Stimulated activated CD4-positive, alpha-beta T cell treated with anti-CD3 and anti-CD28 coated beads, Interleukin-1b, Interleukin-23, amount 100 ng/mL, for 24 hours (primary cell): ENCODE results near the gene ETFB.

ENCODE experiments used
- DNase-seq, 4 experiments: peaks; one replicate each; pipeline ENCODE4 v3.0.0-alpha.2; 2020; ENCODE audit warnings: low read depth in 4 of 4, low spot score in 1 of 4

ETFB gene

DNA sequence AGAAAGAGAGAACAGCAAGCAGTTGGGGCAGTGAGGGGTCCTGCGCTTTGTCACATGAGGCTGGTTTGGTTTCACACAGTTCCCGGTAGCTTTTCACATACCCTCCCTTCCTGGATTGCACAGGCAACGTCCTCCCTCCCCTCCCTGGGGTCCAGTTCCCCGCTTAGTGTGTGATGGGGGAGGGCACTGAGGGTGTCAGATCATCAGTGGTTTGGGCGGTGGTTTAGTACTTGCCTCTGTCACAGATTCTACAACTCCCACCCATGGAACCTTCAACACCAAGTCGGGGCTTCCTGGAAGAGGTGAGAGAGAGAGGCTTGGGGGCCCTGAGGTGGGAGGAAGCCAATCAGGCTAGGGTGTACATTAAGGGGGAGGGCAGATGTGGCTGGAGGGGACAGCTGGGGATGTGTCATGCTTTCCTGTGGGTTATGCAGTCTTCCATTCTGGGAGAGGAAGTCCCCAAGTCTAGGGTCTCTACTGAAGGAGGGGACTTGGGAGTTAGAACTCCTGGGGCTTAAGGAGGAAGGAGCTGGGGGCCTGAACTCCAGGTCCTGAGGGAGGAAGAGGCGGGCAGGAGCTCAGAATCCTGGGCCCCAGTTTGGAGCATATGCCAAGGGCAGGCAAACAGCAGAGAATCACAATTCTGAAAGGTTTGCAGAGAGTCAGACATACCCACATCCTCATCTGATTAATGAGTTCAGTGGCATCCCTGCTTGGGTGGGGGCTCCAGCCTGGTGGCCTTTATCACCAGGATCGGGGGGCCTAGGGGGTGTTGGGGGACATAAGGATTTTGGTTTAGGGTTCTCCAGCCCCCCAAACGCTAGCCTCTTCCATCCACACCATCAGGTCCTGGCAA, 6.7 kb upstream of the ETFB start, which contains the start of gene NKG7:
TSS of gene NKG7 (minus strand) at position 6 of the 856 bp plus-strand sequence. CDS start 119 bp downstream, outside the sequence.
- peak in 3 of 4 experiments; percentile 32 to 78 (median 47) for DNase-seq

DNA sequence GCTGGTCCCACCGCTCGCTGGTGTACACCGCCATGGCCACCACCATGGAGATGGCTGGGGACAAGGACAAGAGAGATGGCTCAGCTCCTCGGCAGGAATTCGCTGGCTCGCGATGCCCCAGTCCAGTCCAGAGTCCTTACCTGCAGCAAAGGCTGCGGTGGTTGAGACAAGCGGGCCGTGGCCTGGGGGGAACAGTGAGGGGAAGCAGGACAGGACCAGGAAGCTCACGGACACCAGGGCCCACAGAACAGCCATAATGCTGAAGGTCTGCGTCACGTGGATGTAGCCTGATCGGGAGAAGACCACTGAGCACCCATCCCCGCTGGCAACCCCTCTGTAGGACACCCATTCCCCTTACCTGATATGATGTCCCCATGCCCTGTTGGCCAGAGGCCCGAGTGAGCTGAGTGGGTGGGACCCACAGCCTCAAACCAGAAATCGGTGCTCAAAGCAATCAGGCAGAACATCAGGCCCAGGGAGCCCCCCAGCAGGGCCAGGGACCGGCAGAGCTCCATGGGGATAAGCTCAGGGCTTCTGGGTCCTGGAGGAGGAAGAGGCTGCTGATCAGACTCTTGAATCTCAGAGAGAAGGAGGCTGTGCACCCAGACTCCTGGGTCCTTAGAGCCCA, 5.9 kb upstream of the ETFB start:
- no peak for DNase-seq

DNA sequence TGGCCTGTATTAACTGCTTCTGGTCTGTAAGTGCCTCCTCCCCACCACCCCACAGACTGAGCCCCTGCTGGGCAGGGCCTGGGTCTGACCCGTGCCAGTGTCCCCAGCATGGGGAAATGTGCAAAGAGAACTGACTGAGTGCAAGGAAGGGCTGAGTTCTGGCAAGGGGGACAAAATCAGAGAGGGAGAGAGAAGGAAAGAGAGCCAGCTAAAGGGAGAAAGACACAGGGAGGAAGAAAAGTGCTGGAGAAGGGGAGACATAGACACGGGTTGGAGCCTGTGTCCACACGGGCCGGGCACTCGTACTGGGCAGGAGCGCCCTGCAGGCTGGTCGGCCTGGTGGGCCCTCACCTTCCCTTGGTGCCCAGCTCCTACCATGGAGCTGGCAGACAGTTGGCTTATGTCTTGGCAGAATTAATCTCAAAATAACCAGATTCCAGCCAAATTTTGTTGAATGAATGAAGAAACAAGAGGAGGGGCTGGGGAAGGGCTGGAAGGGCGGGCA, 5.0 kb upstream of the ETFB start:
- no peak for DNase-seq

DNA sequence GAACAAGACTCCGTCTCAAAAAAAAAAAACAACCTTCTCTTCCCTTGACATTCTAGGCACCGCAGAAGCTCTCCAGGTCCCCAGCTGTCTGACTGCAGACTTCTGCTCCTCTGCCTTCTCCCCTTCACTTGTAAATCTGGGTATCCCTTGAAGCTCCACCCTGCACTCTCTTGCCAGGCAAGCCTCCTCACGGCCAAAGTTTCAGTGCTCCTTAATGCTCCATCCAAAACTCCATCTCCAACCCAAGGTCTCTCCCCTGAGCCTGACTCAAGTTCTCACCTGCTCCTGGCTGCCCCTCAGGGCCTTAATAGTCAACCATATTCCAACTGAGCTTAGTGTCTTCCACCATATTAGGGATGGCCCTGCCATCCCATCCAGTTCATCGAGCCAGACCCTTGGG, 4.0 kb upstream of the ETFB start:
- DNase-seq = no peak

DNA sequence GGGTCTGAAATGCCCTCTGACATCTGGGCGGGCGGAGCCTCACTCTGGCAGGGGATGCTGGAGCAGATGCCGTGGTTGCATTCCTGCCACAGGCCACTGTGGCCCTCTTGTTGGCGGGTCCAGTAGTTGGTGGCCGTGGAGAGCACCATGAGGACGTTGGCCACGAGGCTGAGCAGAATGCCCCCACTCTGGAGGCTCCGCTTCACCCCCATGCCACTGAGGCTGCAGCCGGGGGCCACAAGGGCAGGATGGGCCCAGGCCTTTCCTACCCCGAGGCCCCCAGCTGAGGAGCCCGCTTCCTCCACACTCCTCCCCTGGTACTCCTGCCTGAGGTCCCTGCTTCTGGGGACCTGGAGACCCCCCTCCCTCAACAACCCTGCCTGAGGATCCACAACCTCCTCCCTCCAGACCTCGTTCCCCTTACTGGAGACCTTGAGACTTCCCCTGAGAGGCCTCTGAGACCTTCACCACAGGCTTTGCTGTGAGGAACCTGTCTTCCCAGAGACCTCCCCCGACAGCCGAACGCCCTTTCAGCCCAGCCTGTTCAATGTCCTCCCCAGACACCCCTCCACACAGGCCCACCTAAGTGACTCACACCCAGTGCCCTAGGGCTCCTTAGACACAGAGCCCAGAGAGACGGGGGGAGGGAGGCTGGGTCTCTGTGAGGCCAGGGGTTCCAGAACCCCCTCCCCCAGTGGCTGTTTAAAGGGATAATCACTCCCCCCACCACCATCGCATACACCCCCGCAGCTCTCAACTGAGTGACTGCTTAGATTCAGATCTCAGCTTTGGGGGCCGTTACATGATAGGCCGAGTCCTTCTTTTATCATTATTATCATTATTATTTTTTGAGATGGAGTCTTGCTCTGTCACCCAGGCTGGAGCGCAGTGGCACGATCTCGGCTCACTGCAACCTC, 2.4 kb upstream of the ETFB start, which contains the start of gene CLDND2:
TSS of gene CLDND2 (minus strand) at position 638 of the 917 bp plus-strand sequence. CDS start at position 212, 426 bp downstream.
- no peak for DNase-seq

DNA sequence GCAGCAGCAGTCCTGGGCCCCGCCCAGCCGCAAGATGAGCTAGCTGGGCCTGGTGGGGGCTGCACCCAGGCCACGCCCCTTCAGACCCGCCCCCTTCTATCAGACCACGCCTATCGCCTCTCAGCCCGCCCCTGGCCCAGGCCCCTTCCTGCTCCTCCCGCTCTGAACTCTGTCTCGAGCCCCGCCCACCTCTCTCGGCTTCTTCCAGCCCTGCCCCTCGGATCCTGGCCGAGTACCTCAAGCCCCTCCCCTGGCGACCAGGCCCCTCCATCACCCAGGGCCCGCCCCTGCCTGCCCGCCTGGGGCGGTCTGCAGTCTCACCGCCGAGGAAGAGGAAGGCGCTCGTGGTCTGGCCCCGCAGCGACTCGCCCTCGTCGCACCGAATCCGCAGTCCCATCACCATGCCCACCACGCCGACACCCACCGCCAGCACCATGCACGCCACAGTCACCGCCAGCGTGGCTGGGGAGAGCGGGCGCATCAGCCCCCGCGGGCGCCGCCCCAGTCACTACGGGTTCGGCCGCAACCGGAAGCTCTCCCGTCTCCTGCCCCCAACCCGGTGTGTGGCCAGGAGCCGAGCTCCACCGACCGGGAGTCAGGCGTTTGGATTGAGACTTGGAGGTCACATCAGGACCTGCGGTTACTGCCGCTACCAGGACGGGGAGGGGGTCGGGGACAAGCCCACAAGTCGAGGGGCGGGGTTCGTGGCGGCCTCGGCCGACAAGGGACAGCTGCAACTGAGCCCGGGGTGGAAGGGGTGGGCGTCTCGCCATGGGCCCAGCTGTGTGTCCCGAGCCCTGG, 1.6 kb upstream of the ETFB start:
- DNase-seq = peak; percentile 89 to 99 (median 97)

DNA sequence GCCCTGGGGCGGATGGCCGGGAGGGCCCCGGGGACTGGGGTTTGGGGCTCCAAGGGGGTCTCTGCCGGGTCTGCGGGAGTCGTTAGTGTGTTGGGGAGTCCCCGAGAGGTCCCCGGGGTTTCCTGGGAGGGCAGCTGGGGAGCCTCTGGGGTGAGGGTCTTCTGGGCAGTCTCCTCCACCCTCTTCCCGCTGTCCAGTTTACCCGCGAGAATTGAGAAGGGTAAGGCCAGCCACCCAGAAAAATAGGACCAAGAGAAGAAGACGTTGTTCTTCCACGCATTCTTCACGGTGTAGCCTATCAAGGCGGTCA, 1.0 kb upstream of the ETFB start:
- no peak for DNase-seq

DNA sequence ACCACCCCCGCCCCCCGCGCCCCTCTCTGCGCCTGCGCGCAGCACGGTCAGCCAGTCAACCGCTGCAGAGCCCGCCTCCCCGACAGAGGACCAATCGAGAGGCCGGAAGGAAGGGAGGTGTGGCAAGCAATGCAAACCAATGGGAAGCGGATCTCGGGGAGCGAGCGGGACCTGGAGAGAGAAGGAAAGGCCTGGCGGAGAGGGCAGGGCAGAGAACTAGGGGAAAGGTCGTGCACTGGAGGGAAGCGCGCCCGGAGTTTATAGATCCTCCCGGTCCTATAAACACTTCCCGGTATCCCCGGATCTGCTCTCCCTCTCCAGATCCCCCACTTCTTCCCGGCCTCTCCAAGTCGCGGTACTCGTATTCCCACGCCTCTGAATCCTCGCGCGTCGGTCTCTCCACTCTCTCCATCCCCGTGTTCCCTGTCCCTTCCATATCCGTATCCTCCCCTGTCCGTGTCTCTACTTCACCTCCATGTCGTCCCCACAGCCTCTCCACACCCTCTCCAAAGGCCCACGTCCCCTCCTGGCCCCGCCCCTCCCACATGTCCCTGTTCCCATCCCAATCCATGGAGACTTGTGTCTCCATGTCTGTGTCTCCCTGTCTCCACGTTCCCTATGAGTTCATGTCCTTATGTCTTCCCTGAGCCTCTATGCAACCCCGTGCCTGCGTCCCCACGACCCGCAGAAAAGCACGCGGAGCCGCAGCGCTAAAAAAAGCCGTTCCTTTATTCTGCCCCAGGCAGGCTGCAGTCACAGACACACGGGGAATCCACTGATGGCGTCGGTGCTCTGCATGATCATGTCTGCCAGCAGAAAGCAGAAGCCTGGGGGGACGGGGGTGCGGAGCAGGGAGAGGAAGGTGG, 434 bp upstream of the ETFB start:
- DNase-seq = peak; percentile 81 to 96 (median 86)

DNA sequence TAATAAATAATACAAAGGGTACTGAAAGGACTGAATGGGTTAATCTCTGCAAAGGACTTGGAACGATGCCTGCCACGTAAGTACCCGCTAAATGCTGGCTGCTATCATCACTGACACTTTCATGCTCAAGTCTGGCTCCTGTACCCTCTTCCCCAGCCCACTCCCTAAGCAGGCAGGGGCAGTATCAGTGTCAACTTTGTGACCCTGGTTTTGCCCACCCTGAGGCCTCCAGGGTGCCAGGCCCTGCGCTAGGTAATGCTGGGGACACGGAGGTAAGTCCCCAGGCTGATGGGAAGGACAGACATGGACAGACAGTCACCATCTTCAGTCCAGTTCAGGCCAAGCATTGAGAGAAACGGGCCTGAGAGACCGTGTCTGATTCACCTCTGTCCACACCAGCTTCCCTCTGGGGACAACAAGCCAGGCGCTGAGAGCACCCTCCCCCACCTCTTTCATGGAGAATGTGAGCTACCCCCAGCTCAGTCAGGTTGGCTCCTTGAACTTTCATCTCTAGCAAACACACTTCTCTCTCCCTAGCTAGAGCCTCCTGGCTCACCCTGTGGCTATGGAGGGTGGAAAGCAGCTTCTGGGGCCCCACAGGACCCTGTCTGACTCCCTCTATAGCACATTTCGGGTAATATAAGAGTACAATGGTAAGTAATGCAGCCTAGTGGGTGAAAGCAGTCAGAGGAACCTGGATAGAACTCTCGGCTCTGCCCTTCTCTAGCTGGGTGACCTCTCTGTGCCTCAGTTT, 800 bp downstream of the ETFB start:
- DNase-seq = no peak

DNA sequence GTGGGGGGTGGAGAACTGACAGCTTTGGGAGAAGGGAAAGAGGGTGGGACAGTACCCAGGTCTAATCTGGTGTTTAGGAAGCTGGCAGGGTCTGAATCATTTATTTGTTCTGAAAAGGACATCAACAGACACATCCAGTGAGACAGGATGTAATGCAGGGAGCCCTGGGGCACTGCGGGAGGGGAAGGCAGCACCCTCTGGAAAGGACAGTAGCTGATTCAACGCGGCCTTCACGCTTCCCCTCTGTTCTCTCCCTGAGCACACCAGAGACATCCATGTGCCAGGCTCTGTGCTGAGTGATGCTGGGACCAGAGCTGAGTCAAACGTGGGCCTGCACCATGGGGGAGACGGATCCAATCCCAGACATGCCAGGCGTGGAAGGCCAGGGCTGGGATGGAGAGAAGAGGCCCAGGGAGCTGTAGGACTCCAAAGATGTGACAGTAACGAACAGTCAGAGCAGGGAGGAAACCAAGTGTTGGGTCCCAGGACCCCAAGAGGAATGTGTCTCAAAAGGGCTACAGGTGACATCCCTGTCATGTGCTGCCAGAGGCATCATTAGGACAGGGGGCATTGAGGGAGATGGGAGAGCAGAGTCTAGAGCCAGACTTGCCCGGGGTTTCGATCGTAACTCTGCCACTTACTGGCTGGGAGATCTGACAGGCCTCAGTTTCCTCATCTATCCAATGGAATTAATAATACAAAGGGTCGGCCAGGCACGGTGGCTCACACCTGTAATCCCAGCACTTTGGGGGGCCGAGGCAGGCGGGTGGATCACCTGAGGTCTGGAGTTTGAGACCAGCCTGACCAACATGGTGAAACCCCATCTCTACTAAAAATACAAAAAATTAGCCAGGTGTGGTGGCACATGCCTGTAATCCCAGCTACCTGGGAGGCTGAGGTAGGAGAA, 1.7 kb downstream of the ETFB start:
- no peak for DNase-seq

DNA sequence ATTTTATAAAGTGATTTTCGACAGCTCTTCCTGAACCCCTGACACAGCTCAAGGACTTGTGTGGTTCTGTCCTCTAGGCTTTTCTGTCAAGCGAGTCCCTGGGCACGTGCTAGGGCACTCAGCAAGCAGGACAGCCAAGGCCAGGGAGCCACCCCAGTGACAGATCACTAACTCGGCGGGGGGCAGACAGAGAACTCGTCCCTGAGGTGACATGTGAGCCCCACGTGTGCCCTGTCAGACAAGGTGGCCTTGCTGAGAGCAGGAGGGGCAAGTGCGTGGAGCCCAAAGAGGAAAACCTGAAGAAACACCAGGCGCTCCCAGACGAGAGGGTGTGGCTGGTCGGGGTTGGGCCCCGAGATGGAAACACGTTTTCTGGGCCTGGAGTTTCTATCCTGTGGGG, 4.9 kb downstream of the ETFB start:
- no peak for DNase-seq

DNA sequence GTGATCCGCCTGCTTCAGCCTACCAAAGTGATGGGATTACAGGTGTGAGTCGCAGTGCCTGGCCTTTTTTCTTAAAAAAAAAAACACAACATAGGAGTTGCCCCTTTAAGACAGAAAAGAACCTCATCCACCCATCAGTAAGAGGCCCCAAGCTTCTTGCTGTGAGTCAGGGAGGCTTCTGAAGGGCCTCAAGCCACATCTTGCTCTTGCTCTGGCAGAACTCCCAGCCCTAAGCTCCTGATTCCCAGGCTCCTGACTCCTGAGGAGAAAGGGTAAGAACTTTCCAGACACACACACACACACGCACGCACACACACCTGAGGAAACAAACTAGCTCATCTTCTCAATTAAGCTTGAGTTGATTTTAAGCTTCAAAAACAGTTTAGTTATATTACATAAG, 6.9 kb downstream of the ETFB start:
- no peak for DNase-seq

DNA sequence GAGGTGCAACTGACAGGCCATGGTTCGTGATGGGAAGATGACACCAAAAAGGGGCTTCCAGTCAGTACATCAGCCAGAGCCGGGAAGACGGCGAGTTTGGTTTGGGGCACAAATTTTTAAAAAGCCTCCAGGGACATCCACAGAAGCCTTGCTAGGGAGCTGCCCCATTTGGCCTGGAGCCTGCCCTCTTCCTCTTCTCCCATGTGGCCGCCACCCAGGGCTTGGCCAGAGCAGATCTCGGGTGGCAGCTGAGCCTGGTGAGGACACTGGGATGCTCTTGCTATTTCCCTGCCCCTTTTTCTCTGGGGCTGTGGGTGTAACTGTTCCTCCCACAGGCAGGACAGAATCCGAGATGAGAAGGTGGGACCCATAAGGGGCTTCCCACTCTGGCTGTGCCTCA, 8.2 kb downstream of the ETFB start:
- no peak for DNase-seq

DNA sequence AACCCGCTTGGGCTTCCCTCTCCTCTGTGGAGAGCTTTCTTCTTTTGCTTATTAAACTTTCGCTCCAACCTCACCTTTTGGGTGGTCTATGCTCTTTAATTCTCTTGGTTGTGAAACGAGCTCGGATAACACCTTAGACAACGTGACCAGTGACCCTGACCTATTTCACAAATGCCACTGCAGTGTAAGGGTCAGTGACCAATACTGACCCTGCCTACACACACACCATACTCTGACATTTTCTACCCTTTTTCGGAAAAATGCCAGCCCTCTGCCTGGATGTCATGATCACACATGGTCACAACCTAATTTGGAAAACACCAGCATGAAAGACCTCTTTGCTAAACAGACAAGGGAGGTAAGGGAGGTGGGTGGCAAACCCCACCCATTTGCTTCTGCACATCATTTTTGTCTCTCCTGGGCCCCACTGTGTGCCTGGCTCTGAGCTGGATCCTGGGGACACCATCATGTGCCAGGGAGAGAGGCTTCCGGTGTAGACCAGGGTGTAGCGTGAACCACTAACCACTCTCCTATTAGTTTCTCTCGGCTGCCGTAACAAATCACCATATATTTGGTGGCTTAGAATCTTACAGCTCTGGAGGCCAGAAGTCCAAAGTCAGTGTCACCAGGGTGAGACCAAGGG, 9.9 kb downstream of the ETFB start:
- DNase-seq = no peak

DNA sequence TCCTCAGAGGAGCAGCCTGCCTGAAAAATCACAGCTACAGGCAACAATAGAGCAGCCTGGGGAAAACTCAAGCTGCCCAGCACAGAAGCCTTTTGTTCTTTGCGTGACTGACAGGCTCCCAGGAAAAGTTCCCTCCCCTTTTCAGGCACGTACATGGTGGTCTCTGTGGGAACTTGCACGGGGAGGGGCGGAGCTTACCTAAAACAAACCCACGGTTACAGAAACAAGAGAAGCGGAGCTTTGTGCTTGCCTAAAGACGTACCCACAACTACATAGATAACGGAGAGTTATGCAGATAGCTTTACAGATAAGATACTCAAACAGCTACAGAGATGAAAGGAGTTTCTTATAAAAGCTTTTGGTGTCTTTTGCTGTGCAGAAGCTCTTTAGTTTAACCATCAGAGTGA, 11.4 kb downstream of the ETFB start:
- DNase-seq = no peak

DNA sequence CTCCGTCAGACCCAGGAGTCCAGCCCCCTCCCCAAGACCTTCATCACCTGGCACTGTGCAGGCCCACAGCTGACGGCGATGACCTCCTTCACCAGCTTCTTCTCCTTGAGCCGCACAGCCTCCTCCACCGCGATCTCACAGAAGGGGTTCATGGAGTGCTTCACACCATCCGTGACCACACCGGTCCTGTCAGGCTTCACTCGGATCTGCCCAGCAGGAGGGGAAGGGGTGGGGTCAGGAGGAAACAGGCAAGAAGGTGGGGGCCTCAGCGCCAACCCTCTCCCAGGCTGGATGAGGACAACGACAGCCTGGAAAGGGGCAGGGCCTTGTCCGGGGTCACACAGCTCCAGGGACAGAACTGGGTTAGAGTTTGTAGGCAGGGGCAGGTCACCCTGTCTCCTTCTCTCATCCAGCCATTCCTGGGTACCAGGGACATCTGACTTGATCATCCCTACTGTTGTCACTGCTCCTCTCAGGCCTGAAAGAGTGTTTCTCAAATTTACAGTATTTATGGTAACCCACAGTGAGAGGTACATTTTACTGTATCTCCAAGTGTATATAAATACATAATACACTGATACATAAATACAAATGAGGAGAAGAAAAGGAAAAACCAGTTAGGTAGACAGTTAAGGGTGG, 12.0 kb downstream of the ETFB start:
- DNase-seq = no peak
